SK-N-SH (cell line): ENCODE data around the gene LGALS3BP.

ENCODE experiments used
- EP300 ChIP-seq, 2 experiments: IDR thresholded peaks; 2 replicates each; pipeline versions ENCODE4 v1.4.0 to v1.6.1; 2012; ENCODE audit warnings: borderline replicate concordance in 1 of 2, low read depth in 1 of 2, low read length in 1 of 2
- EZH2phosphoT487 ChIP-seq: fragments of 200-600 bp; sonication (generic); IDR thresholded peaks from 2 replicates; pipeline ENCODE4 v1.6.1; 2017; ENCODE audit warnings: low read depth, mixed run types, mild to moderate bottlenecking, antibody characterized with exemption, moderate library complexity, borderline replicate concordance
- FOSL2 ChIP-seq: IDR thresholded peaks from 2 replicates; pipeline ENCODE4 v1.4.0; 2012; ENCODE audit warnings: low read depth, mild to moderate bottlenecking, moderate library complexity, borderline replicate concordance
- FOXM1 ChIP-seq: IDR thresholded peaks from 2 replicates; pipeline ENCODE4 v1.4.0; 2012; ENCODE audit warnings: low read depth, mild to moderate bottlenecking
- GATA2 ChIP-seq: sonication (generic); formaldehyde crosslinking; IDR thresholded peaks from 2 replicates; pipeline ENCODE4 v1.5.0; 2020; ENCODE audit warnings: mild to moderate bottlenecking, missing genetic modification reagents
- JUND ChIP-seq: IDR thresholded peaks from 2 replicates; pipeline ENCODE4 v1.4.0; 2012
- POLR2AphosphoS5 ChIP-seq: IDR thresholded peaks from 2 replicates; pipeline ENCODE4 v1.6.1; 2012; ENCODE audit warnings: low read depth, low read length
- RAD21 ChIP-seq: IDR thresholded peaks from 2 replicates; pipeline ENCODE4 v1.6.1; 2012; ENCODE audit warnings: mild to moderate bottlenecking, low read length
- RXRA ChIP-seq: IDR thresholded peaks from 2 replicates; pipeline ENCODE4 v1.4.0; 2012; ENCODE audit warnings: low read depth, mild to moderate bottlenecking, borderline replicate concordance
- TAF1 ChIP-seq: IDR thresholded peaks from 2 replicates; pipeline ENCODE4 v1.6.1; 2012; ENCODE audit warnings: low read depth, mild to moderate bottlenecking, low read length, moderate library complexity, borderline replicate concordance
- TF ChIP-seq, protein P1 (sequence below): fragments of 200-600 bp; sonication (generic); IDR thresholded peaks from 2 replicates; pipeline ENCODE4 v1.6.1; 2017; ENCODE audit warnings: antibody characterized with exemption, mild to moderate bottlenecking, moderate library complexity
- TF ChIP-seq, protein P2 (sequence below): IDR thresholded peaks from 2 replicates; pipeline ENCODE4; 2012

DNA sequence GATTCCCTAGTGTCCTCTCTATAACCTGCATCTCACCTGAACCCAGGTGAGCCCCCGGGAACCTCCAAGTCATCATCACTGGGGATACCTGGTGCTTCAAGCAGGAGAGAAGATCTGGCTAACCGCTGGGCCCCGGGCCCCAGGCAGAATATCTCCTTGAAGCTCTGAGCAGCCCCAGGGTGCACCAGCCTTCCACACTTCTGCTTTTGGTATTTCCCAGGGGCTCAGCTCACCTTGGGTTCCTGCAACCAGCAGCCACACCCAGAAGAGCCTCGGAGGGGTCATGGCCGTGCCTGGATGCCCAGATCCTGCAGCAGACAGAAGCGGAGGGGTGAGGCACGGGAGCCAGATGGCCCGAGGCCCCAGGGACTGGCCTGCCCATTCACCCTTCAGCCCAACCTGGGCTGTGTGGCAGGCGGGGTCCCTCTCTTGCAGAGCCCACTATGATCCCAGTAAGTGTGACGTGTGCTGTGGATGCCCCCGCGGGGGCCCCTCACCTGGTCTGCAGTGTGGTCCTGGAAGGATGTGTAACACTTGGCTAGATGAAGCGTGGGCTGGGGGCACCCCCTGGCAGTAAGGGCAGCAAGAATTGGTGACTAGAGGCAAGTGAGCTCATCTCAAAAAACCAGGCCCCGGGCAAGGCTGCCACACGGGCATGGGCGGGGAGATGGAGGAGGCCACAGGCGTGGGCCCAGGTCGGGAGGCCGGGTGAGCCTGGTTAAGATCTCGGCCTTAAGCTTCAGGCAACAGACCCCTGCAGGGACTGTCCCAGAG, 2.6 kb downstream of the LGALS3BP start:
- TF ChIP-seq RAD21 = no peak
- no peak for TF ChIP-seq EZH2phosphoT487
- no peak for TF ChIP-seq RXRA
- TF ChIP-seq, protein P1, sequence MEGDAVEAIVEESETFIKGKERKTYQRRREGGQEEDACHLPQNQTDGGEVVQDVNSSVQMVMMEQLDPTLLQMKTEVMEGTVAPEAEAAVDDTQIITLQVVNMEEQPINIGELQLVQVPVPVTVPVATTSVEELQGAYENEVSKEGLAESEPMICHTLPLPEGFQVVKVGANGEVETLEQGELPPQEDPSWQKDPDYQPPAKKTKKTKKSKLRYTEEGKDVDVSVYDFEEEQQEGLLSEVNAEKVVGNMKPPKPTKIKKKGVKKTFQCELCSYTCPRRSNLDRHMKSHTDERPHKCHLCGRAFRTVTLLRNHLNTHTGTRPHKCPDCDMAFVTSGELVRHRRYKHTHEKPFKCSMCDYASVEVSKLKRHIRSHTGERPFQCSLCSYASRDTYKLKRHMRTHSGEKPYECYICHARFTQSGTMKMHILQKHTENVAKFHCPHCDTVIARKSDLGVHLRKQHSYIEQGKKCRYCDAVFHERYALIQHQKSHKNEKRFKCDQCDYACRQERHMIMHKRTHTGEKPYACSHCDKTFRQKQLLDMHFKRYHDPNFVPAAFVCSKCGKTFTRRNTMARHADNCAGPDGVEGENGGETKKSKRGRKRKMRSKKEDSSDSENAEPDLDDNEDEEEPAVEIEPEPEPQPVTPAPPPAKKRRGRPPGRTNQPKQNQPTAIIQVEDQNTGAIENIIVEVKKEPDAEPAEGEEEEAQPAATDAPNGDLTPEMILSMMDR = no peak
- TF ChIP-seq, protein P2, sequence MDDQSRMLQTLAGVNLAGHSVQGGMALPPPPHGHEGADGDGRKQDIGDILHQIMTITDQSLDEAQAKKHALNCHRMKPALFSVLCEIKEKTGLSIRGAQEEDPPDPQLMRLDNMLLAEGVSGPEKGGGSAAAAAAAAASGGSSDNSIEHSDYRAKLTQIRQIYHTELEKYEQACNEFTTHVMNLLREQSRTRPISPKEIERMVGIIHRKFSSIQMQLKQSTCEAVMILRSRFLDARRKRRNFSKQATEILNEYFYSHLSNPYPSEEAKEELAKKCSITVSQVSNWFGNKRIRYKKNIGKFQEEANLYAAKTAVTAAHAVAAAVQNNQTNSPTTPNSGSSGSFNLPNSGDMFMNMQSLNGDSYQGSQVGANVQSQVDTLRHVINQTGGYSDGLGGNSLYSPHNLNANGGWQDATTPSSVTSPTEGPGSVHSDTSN = no peak
- no peak for TF ChIP-seq GATA2 (CRISPR knock-in tag)
- TF ChIP-seq FOXM1 = no peak
- TF ChIP-seq POLR2AphosphoS5 = no peak
- TF ChIP-seq EP300 (IDR thresholded peaks at IDR 0.05; ENCODE audit: borderline replicate concordance in 1 of 2, low read depth in 1 of 2, low read length in 1 of 2) = no peak
- no peak for TF ChIP-seq JUND
- no peak for TF ChIP-seq TAF1
- no peak for TF ChIP-seq FOSL2
